ENCODE data around the gene NCKAP5. TPM values are rescaled to one million over a fixed set of nuclear protein-coding genes. Genes with fewer than 3 reads are reported as not detected.

The NCKAP5 gene
- total and polyA plus RNA-seq, 2 of the 13 experiments (the other 11 are each of a cell fraction or from before 2014, with no cell fraction given) = 0.01 TPM; not detected in 1

DNA sequence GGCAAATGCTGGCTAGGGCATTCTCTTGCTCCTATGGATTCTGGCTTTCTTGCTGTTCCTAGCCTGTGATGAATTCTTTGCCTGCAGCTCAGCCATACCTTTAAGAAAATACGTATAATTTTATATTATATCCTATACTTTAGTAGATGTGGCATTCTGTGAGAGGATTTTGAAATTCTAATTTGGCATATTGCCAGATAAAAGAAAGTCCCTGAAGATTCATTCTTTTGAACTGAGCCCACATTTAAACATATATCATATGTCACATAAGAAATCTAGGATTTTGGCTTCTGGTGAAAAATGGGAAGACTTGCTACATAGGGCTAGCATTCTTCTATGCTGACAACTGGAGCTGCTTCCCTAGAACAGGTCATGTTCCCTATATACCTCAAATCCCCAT, 806.8 kb downstream of the NCKAP5 start:
- no peak overlapping the region for H3K27ac ChIP-seq (ENCODE audit: extremely low read length, insufficient read depth, low read length)
- H3K4me2 ChIP-seq (ENCODE audit: low read depth, low read length) = no peak overlapping the region
- no peaks in the 10 kb centered on the region for H3K79me2 ChIP-seq (ENCODE audit: insufficient read depth, low read length)
- ChIA-PET CTCF (ENCODE audit: low intra/inter-chr PET ratio, low total read pairs) (no interaction called here), POLR2A (no interaction called here)
- BruUV-seq (replicated peaks) = no TSS peak
- in situ Hi-C loops (cut with HindIII; ENCODE audit: extremely low pct_ligation_motif_present, low pct_unique_long_range_greater_than_20kb) = no loop called here
- intact Hi-C loops (cut with micrococcal nuclease; ENCODE audit: unreplicated experiment) = no loop called here
- FAIRE-seq = no peak
- H4K20me1 ChIP-seq (ENCODE audit: insufficient read depth, low read length) = no peaks in the 10 kb centered on the region
- H3K9ac ChIP-seq (ENCODE audit: insufficient read depth, low read depth, low read length) = no peak overlapping the region
- no peaks in the 10 kb centered on the region for H3K4me1 ChIP-seq (ENCODE audit: insufficient read depth, low read length)
- peaks cover 22% of the 10 kb centered on the region; the same call in 1 of the 2 replicates for H3K9me3 ChIP-seq (ENCODE audit: low read length)
- H3K27me3 ChIP-seq (ENCODE audit: control insufficient read depth in 1 of 2, insufficient read depth in 2 of 2, low read length in 2 of 2) = no peaks in the 10 kb centered on the region
- TF ChIP-seq, protein P1, sequence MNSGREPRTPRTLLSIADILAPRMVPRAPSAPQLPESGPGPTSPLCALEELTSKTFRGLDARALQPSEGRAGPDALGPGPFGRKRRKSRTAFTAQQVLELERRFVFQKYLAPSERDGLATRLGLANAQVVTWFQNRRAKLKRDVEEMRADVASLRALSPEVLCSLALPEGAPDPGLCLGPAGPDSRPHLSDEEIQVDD (CRISPR knock-in tag; IDR thresholded peaks at IDR 0.05; ENCODE audit: borderline replicate concordance) = no peak
- no peak for TF ChIP-seq ARNTL (CRISPR knock-in tag; IDR thresholded peaks at IDR 0.05)
- peak; percentile 84 for TF ChIP-seq LCORL (IDR thresholded peaks at IDR 0.05)
- TF ChIP-seq LCORL (CRISPR knock-in tag; IDR thresholded peaks at IDR 0.05) = no peak
- no peak overlapping the region for H2AFZ ChIP-seq (ENCODE audit: low read length)
- no peak for ATAC-seq
- no peaks in the 10 kb centered on the region for H3K36me3 ChIP-seq (replicated peaks in 1 of 2; ENCODE audit: control insufficient read depth in 1 of 2, insufficient read depth in 2 of 2, low read length in 2 of 2)
- no peak for DNase-seq (ENCODE audit: low spot score)
- 79% methylated on average over 1 of the region's 1 CpG for WGBS (ENCODE audit: low lambda C conversion rate)
- no peak overlapping the region for H3K4me3 ChIP-seq (replicated peaks in 1 of 3; ENCODE audit: insufficient read depth in 1 of 3, low read depth in 2 of 3, low read length in 3 of 3)

DNA sequence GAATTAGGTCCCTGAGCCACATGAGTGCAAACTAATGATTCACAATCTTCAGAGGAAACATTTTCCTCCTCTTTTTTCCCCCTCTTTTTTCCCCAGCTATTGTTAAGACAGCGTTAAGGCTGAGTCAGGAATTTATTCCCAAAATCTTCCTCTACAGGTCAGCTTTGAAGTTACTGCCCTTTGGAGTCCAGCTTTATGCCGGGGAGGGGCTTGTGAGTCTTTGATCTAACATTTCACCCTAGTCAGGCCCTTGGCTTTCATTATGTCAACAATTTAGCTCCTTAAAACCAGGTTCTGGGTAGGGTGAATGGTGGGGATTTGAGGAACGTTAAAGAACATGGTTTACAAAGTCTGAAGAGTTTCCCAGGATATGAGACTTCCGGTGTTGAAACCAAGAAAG, 807.3 kb downstream of the NCKAP5 start:
- FAIRE-seq (no peak), ATAC-seq (no peak), DNase-seq (ENCODE audit: low spot score) (no peak)
- no peaks in the 10 kb centered on the region for H3K4me1 ChIP-seq (ENCODE audit: insufficient read depth, low read length)
- peaks cover 22% of the 10 kb centered on the region; the same call in 1 of the 2 replicates for H3K9me3 ChIP-seq (ENCODE audit: low read length)
- no peak overlapping the region for H3K27ac ChIP-seq (ENCODE audit: extremely low read length, insufficient read depth, low read length)
- no peak overlapping the region for H2AFZ ChIP-seq (ENCODE audit: low read length)
- no peaks in the 10 kb centered on the region for H4K20me1 ChIP-seq (ENCODE audit: insufficient read depth, low read length)
- CTCF ChIA-PET (ENCODE audit: low intra/inter-chr PET ratio, low total read pairs) = no interaction called here
- no peaks in the 10 kb centered on the region for H3K36me3 ChIP-seq (replicated peaks in 1 of 2; ENCODE audit: control insufficient read depth in 1 of 2, insufficient read depth in 2 of 2, low read length in 2 of 2)
- BruUV-seq (replicated peaks) = no TSS peak
- TF ChIP-seq HOXA9 (CRISPR knock-in tag; IDR thresholded peaks at IDR 0.05; ENCODE audit: borderline replicate concordance) (no peak), ZNF781 (CRISPR knock-in tag; IDR thresholded peaks at IDR 0.05; ENCODE audit: borderline replicate concordance, not compliant biosample characterization) (no peak)
- TF ChIP-seq, protein P2, sequence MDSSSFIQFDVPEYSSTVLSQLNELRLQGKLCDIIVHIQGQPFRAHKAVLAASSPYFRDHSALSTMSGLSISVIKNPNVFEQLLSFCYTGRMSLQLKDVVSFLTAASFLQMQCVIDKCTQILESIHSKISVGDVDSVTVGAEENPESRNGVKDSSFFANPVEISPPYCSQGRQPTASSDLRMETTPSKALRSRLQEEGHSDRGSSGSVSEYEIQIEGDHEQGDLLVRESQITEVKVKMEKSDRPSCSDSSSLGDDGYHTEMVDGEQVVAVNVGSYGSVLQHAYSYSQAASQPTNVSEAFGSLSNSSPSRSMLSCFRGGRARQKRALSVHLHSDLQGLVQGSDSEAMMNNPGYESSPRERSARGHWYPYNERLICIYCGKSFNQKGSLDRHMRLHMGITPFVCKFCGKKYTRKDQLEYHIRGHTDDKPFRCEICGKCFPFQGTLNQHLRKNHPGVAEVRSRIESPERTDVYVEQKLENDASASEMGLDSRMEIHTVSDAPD (CRISPR knock-in tag; IDR thresholded peaks at IDR 0.05) = no peak
- H3K9ac ChIP-seq (ENCODE audit: insufficient read depth, low read depth, low read length) = no peak overlapping the region
- 0% methylated on average over 4 of the region's 4 CpGs for WGBS (ENCODE audit: low lambda C conversion rate)
- no peaks in the 10 kb centered on the region for H3K79me2 ChIP-seq (ENCODE audit: insufficient read depth, low read length)
- H3K27me3 ChIP-seq (ENCODE audit: control insufficient read depth in 1 of 2, insufficient read depth in 2 of 2, low read length in 2 of 2) = no peaks in the 10 kb centered on the region
- intact Hi-C loops (cut with micrococcal nuclease; ENCODE audit: unreplicated experiment) (no loop called here), in situ Hi-C loops (cut with HindIII; ENCODE audit: extremely low pct_ligation_motif_present, low pct_unique_long_range_greater_than_20kb) (no loop called here)
- no peak overlapping the region for H3K4me3 ChIP-seq (replicated peaks in 1 of 3; ENCODE audit: insufficient read depth in 1 of 3, low read depth in 2 of 3, low read length in 3 of 3)
- H3K4me2 ChIP-seq (ENCODE audit: low read depth, low read length) = no peak overlapping the region
- POLR2A ChIA-PET = no interaction called here

Measured in HepG2 (cell line).